Activated CD8-positive, alpha-beta memory T cell treated with anti-CD3 and anti-CD28 coated beads, Interleukin-2, amount 10 ng/mL, durations not matched to agents 7 days and 5 days (primary cell): ENCODE data around the gene NLGN4X. TPM values are rescaled to one million over a fixed set of nuclear protein-coding genes. Genes with fewer than 3 reads are reported as not detected.

Experiments used
- ATAC-seq: fragments of 150-1000 bp; cut with Tn5 transposase; one replicate; pipeline ENCODE4 v1.10.0; 2021; ENCODE audit warnings: moderate library complexity
- CTCF ChIA-PET: fragments of 350-600 bp; sonication (Branson Sonifier 250); formaldehyde crosslinking; loops from one replicate; lab custom pipeline; 2021; ENCODE audit warnings: antibody characterized with exemption; lab: Charles Lee
- DNase-seq: peaks from one replicate; pipeline ENCODE4 v3.0.0-alpha.2; 2020
- H3K27ac Mint-ChIP-seq: one replicate; pipeline ENCODE4 v1.8.0; 2021; ENCODE audit warnings: mild to moderate bottlenecking, mixed read lengths
- H3K27me3 Mint-ChIP-seq: one replicate; pipeline ENCODE4 v1.8.0; 2021; ENCODE audit warnings: mixed read lengths
- H3K36me3 Mint-ChIP-seq: one replicate; pipeline ENCODE4 v1.8.0; 2021; ENCODE audit warnings: mild to moderate bottlenecking, mixed read lengths
- H3K4me1 Mint-ChIP-seq: one replicate; pipeline ENCODE4 v1.8.0; 2021; ENCODE audit warnings: mixed read lengths
- H3K4me3 Mint-ChIP-seq: one replicate; pipeline ENCODE4 v1.8.0; 2021; ENCODE audit warnings: mild to moderate bottlenecking, moderate library complexity, mixed read lengths
- H3K9me3 Mint-ChIP-seq: one replicate; pipeline ENCODE4 v1.8.0; 2022; ENCODE audit warnings: low read depth, mixed read lengths
- total RNA-seq, 2 experiments: library from RNA; stranded (reverse); gene quantifications; one replicate each; pipeline ENCODE4 v1.2.3, GENCODE V29; 2021

The NLGN4X gene
- not detected for total RNA-seq

- DNase-seq: no peak
- Mint-ChIP-seq H3K27me3 (peaks cover 25% of the 10 kb centered on the region), H3K4me1 (no peaks in the 10 kb centered on the region), H3K36me3 (no peaks in the 10 kb centered on the region), H3K4me3 (no peak within 1 kb of the TSS), H3K9me3 (peaks cover 2% of the 10 kb centered on the region), H3K27ac (no peak within 1 kb of the TSS)
- CTCF ChIA-PET: no interaction called here
- no peak for ATAC-seq
These were observed at the start of gene NLGN4X for GRCh38 chrX:6228720-6229119. Gene NLGN4X (minus strand): TSS chrX:6228867. CDS start chrX:6151466, 77,401 bp downstream.

- DNase-seq (no peak), ATAC-seq (no peak)
- CTCF ChIA-PET: no interaction called here
- Mint-ChIP-seq H3K4me1 (no peaks in the 10 kb centered on the region), H3K9me3 (no peaks in the 10 kb centered on the region), H3K27me3 (no peaks in the 10 kb centered on the region), H3K27ac (no peak overlapping the region), H3K36me3 (no peaks in the 10 kb centered on the region), H3K4me3 (no peak overlapping the region)
These were observed 37.4 kb upstream of the NLGN4X start for GRCh38 chrX:6266041-6266440.

GRCh38 chrX:6262959-6263358, 34.3 kb upstream of the NLGN4X start:
- H3K4me1 Mint-ChIP-seq: no peaks in the 10 kb centered on the region
- no peak overlapping the region for H3K27ac Mint-ChIP-seq
- no peaks in the 10 kb centered on the region for H3K27me3 Mint-ChIP-seq
- CTCF ChIA-PET: no interaction called here
- DNase-seq: no peak
- ATAC-seq: no peak
- H3K36me3 Mint-ChIP-seq: no peaks in the 10 kb centered on the region
- H3K4me3 Mint-ChIP-seq: no peak overlapping the region
- no peaks in the 10 kb centered on the region for H3K9me3 Mint-ChIP-seq

GRCh38 chrX:6257025-6257424, 28.4 kb upstream of the NLGN4X start:
- no peaks in the 10 kb centered on the region for H3K36me3 Mint-ChIP-seq
- no peak for ATAC-seq
- no peaks in the 10 kb centered on the region for H3K27me3 Mint-ChIP-seq
- DNase-seq: no peak
- H3K9me3 Mint-ChIP-seq: no peaks in the 10 kb centered on the region
- H3K4me1 Mint-ChIP-seq: no peaks in the 10 kb centered on the region
- H3K4me3 Mint-ChIP-seq: no peak overlapping the region
- H3K27ac Mint-ChIP-seq: no peak overlapping the region
- CTCF ChIA-PET: no interaction called here

GRCh38 chrX:6244666-6245065, 16.0 kb upstream of the NLGN4X start:
- no peak overlapping the region for H3K4me3 Mint-ChIP-seq
- H3K27me3 Mint-ChIP-seq: no peaks in the 10 kb centered on the region
- peaks cover 3% of the 10 kb centered on the region for H3K9me3 Mint-ChIP-seq
- H3K36me3 Mint-ChIP-seq: no peaks in the 10 kb centered on the region
- no peak for DNase-seq
- no peaks in the 10 kb centered on the region for H3K4me1 Mint-ChIP-seq
- no peak overlapping the region for H3K27ac Mint-ChIP-seq
- no peak for ATAC-seq
- CTCF ChIA-PET: no interaction called here

- no peak overlapping the region for H3K27ac Mint-ChIP-seq
- no peak for ATAC-seq
- no peaks in the 10 kb centered on the region for H3K27me3 Mint-ChIP-seq
- H3K9me3 Mint-ChIP-seq: no peaks in the 10 kb centered on the region
- DNase-seq: no peak
- no peaks in the 10 kb centered on the region for H3K36me3 Mint-ChIP-seq
- no peak overlapping the region for H3K4me3 Mint-ChIP-seq
- CTCF ChIA-PET: no interaction called here
- no peaks in the 10 kb centered on the region for H3K4me1 Mint-ChIP-seq
These were observed 9.9 kb upstream of the NLGN4X start for GRCh38 chrX:6238576-6238975.

GRCh38 chrX:6227935-6228334, 732 bp downstream of the NLGN4X start:
- Mint-ChIP-seq H3K4me1 (no peaks in the 10 kb centered on the region), H3K4me3 (no peak overlapping the region)
- CTCF ChIA-PET: no interaction called here

GRCh38 chrX:6227453-6227835, 1.2 kb downstream of the NLGN4X start:
- no peak for DNase-seq
- H3K27me3 Mint-ChIP-seq: peaks cover 25% of the 10 kb centered on the region
- no peaks in the 10 kb centered on the region for H3K4me1 Mint-ChIP-seq
- H3K4me3 Mint-ChIP-seq: no peak overlapping the region
- H3K27ac Mint-ChIP-seq: no peak overlapping the region
- CTCF ChIA-PET: no interaction called here
- no peaks in the 10 kb centered on the region for H3K36me3 Mint-ChIP-seq
- no peaks in the 10 kb centered on the region for H3K9me3 Mint-ChIP-seq
- no peak for ATAC-seq

More at GRCh38 chrX:6227935-6228334, 732 bp downstream of the NLGN4X start:
- Mint-ChIP-seq H3K27ac (no peak overlapping the region), H3K27me3 (peaks cover 25% of the 10 kb centered on the region), H3K36me3 (no peaks in the 10 kb centered on the region), H3K9me3 (peaks cover 1% of the 10 kb centered on the region)
- DNase-seq: no peak
- ATAC-seq: no peak

GRCh38 chrX:6226596-6227452, 1.8 kb downstream of the NLGN4X start:
- Mint-ChIP-seq H3K4me1 (no peaks in the 10 kb centered on the region), H3K27me3 (peaks cover 25% of the 10 kb centered on the region), H3K4me3 (no peak overlapping the region), H3K27ac (no peak overlapping the region), H3K36me3 (no peaks in the 10 kb centered on the region), H3K9me3 (no peaks in the 10 kb centered on the region)
- CTCF ChIA-PET: no interaction called here
- ATAC-seq (no peak), DNase-seq (no peak)

GRCh38 chrX:6225911-6226595, 2.6 kb downstream of the NLGN4X start:
- no peaks in the 10 kb centered on the region for H3K9me3 Mint-ChIP-seq
- no peaks in the 10 kb centered on the region for H3K36me3 Mint-ChIP-seq
- CTCF ChIA-PET: no interaction called here
- DNase-seq: no peak
- H3K27ac Mint-ChIP-seq: no peak overlapping the region
- H3K27me3 Mint-ChIP-seq: peaks cover 25% of the 10 kb centered on the region
- H3K4me3 Mint-ChIP-seq: no peak overlapping the region
- ATAC-seq: no peak
- H3K4me1 Mint-ChIP-seq: no peaks in the 10 kb centered on the region

- ATAC-seq (no peak), DNase-seq (no peak)
- Mint-ChIP-seq H3K27me3 (peaks cover 25% of the 10 kb centered on the region), H3K9me3 (no peaks in the 10 kb centered on the region), H3K27ac (no peak overlapping the region), H3K4me3 (no peak overlapping the region), H3K4me1 (no peaks in the 10 kb centered on the region), H3K36me3 (no peaks in the 10 kb centered on the region)
- CTCF ChIA-PET: no interaction called here
These were observed 3.3 kb downstream of the NLGN4X start for GRCh38 chrX:6225288-6225910.

- ATAC-seq: no peak
- H3K27ac Mint-ChIP-seq: no peak overlapping the region
- CTCF ChIA-PET: no interaction called here
These were observed 5.2 kb downstream of the NLGN4X start for GRCh38 chrX:6223516-6223915.

GRCh38 chrX:6210230-6210629, 18.4 kb downstream of the NLGN4X start:
- ATAC-seq (no peak), DNase-seq (no peak)
- H3K36me3 Mint-ChIP-seq: no peaks in the 10 kb centered on the region
- CTCF ChIA-PET: no interaction called here
- no peaks in the 10 kb centered on the region for H3K9me3 Mint-ChIP-seq
- no peak overlapping the region for H3K27ac Mint-ChIP-seq
- no peak overlapping the region for H3K4me3 Mint-ChIP-seq
- H3K4me1 Mint-ChIP-seq: no peaks in the 10 kb centered on the region
- H3K27me3 Mint-ChIP-seq: no peaks in the 10 kb centered on the region

More at GRCh38 chrX:6223516-6223915, 5.2 kb downstream of the NLGN4X start:
- H3K4me1 Mint-ChIP-seq: no peaks in the 10 kb centered on the region
- DNase-seq: no peak
- H3K27me3 Mint-ChIP-seq: peaks cover 15% of the 10 kb centered on the region
- no peaks in the 10 kb centered on the region for H3K9me3 Mint-ChIP-seq
- no peak overlapping the region for H3K4me3 Mint-ChIP-seq
- no peaks in the 10 kb centered on the region for H3K36me3 Mint-ChIP-seq
